T-cell (primary cell): ENCODE data around the gene MBD4. TPM values are rescaled to one million over a fixed set of nuclear protein-coding genes. Genes with fewer than 3 reads are reported as not detected.

Experiments
- ATAC-seq, 4 experiments: fragments of 200-7000 bp in 3 of 4; fragments of 150-1000 bp in 1 of 4; cut with Tn5 transposase; replicated peaks in 1 of 4; 1 replicate in 3 of 4; 2 replicates in 1 of 4; pipeline ENCODE4 v1.10.0; 2021; ENCODE audit warnings: moderate library complexity in 3 of 4, mild to moderate bottlenecking in 2 of 4, moderate number of reproducible peaks in 1 of 4
- CTCF ChIA-PET, 2 donors: fragments of 300-600 bp; sonication (Branson Sonifier 250); formaldehyde crosslinking; loops; one replicate each; lab custom pipeline; 2022; ENCODE audit warnings: antibody characterized with exemption in 2 of 2; lab: Charles Lee
- POLR2A ChIA-PET, 2 donors: fragments of 300-600 bp; sonication (Branson Sonifier 250); formaldehyde crosslinking; loops; one replicate each; lab custom pipeline; 2022; ENCODE audit warnings: antibody characterized with exemption in 2 of 2; lab: Charles Lee
- DNase-seq, 35 experiments: peaks; one replicate each; pipeline versions ENCODE4 v3.0.0 to v3.0.0-alpha.2; 2013 to 2023
- H3K27ac ChIP-seq: one replicate; pipeline ENCODE4 v1.5.1; 2013; ENCODE audit warnings: low read length
- H3K27me3 ChIP-seq, 2 experiments: replicated peaks in 1 of 2; 1 replicate in 1 of 2; 2 replicates in 1 of 2; pipeline versions ENCODE4 v1.6.1 to v1.7.0; 2013; ENCODE audit warnings: low read length in 1 of 2, mixed read lengths in 1 of 2; ENCODE audit not compliant: control insufficient read depth in 2 of 2, insufficient read depth in 2 of 2; ENCODE audit errors: extremely low read depth in 1 of 2
- H3K36me3 ChIP-seq, 2 donors: 1 replicate in 1 of 2; 2 replicates in 1 of 2; pipeline versions ENCODE4 v1.6.1 to v1.7.0; 2013; ENCODE audit warnings: low read length in 1 of 2; ENCODE audit not compliant: control insufficient read depth in 2 of 2, insufficient read depth in 1 of 2; ENCODE audit errors: extremely low read depth in 1 of 2
- H3K4me1 ChIP-seq, 2 experiments: 1 replicate in 1 of 2; 2 replicates in 1 of 2; pipeline versions ENCODE4 v1.6.1 to v1.7.0; 2013; ENCODE audit warnings: low read length in 2 of 2, mixed read lengths in 1 of 2; ENCODE audit not compliant: insufficient read depth in 2 of 2, control insufficient read depth in 1 of 2; ENCODE audit errors: extremely low read depth in 1 of 2
- H3K4me3 ChIP-seq, 2 donors: 1 replicate in 1 of 2; 2 replicates in 1 of 2; pipeline versions ENCODE4 v1.5.1 to v1.7.0; 2013; ENCODE audit warnings: mild to moderate bottlenecking in 2 of 2, low read length in 1 of 2, moderate library complexity in 1 of 2; ENCODE audit not compliant: control insufficient read depth in 1 of 2; ENCODE audit errors: extremely low read depth in 1 of 2
- H3K9me3 ChIP-seq: 2 replicates; pipeline ENCODE4 v1.7.0; 2013
- H3K27ac Mint-ChIP-seq, 2 donors: one replicate each; pipeline ENCODE4 v1.8.0; 2020 to 2021; ENCODE audit warnings: mild to moderate bottlenecking in 2 of 2, mixed read lengths in 2 of 2
- H3K27me3 Mint-ChIP-seq, 2 donors: one replicate each; pipeline ENCODE4 v1.8.0; 2021 to 2022; ENCODE audit warnings: mixed read lengths in 2 of 2
- H3K36me3 Mint-ChIP-seq: one replicate; pipeline ENCODE4 v1.8.0; 2021; ENCODE audit warnings: mixed read lengths
- H3K4me1 Mint-ChIP-seq, 3 donors: one replicate each; pipeline ENCODE4 v1.8.0; 2020 to 2022; ENCODE audit warnings: mixed read lengths in 3 of 3, mild to moderate bottlenecking in 1 of 3
- H3K4me3 Mint-ChIP-seq, 3 donors: one replicate each; pipeline ENCODE4 v1.8.0; 2020 to 2022; ENCODE audit warnings: mild to moderate bottlenecking in 3 of 3, mixed read lengths in 3 of 3, moderate library complexity in 3 of 3
- H3K9me3 Mint-ChIP-seq, 3 donors: one replicate each; pipeline ENCODE4 v1.8.0; 2020 to 2022; ENCODE audit warnings: mixed read lengths in 3 of 3
- WGBS: methylation state at CpG from one replicate; pipeline ENCODE4 v1.1.5; 2013; ENCODE audit warnings: missing lambda C conversion rate; ENCODE audit not compliant: insufficient coverage; 5-methylcytosine and 5-hydroxymethylcytosine counted together
- total RNA-seq, 35 experiments: library from RNA in 6 of 35; stranded (reverse) in 6 of 35; fragments of 120-200 nt in 1 of 35; gene quantifications; one replicate each; pipeline versions ENCODE4 v1.2.1 to v1.2.4 and lab custom pipeline; 2013 to 2026

The MBD4 gene
- total RNA-seq, 5 donors from 2014 or later (not counting 1 experiment from before 2014, with no cell fraction given) = 43.1 to 59.4 (median 45.2) TPM

- H3K27me3 ChIP-seq = no peaks in the 10 kb centered on the region
- WGBS = no CpG with 5 or more reads among the region's 1 CpG
- DNase-seq (no peak), ATAC-seq (no peak)
- no peaks in the 10 kb centered on the region for H3K9me3 Mint-ChIP-seq
- POLR2A ChIA-PET = no interaction called here
- H3K36me3 ChIP-seq = no peaks in the 10 kb centered on the region
- H3K9me3 ChIP-seq = no peaks in the 10 kb centered on the region
- H3K4me3 Mint-ChIP-seq = no peak overlapping the region
- H3K4me3 ChIP-seq = no peak overlapping the region
- peaks cover 24 to 29% (median 27%) of the 10 kb centered on the region in 3 donors for H3K4me1 Mint-ChIP-seq
- H3K36me3 Mint-ChIP-seq = peaks cover 1% of the 10 kb centered on the region
- no peak overlapping the region for H3K27ac Mint-ChIP-seq
- H3K4me1 ChIP-seq = peaks cover 1 to 8% of the 10 kb centered on the region in 2 experiments
- H3K27me3 Mint-ChIP-seq = no peaks in the 10 kb centered on the region
- H3K27ac ChIP-seq = no peak overlapping the region
- CTCF ChIA-PET = interaction anchor here in 1 of 2 donors (0.6 kb wide), 1 partner anchor 18 kb away, joined by 6 read pairs; no protein-coding TSS in a partner anchor
Measured at GRCh38 chr3:129446926-129447325, 7.2 kb upstream of the MBD4 start.

DNA sequence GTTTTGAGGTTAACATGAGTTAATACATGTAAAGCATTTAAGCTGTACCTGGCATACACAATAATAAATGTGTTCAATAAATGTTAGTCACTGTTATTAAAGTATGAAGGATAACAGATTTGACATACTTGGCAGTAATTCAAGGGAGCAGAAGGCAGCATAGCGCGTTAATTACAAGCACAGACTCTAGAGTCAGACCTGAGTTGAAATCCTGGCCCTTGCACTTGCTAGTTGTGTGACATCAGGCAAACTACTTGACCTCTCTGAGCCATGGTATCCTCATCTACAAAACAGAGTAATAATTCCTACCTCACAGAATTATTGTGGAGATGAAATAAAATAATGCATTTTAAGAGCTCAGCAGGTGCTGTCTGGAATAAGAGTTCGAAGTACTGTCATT is 5.7 kb upstream of the MBD4 start:
- Mint-ChIP-seq H3K4me1 (peaks cover 38 to 40% (median 39%) of the 10 kb centered on the region in 3 donors), H3K4me3 (no peak overlapping the region), H3K36me3 (no peaks in the 10 kb centered on the region), H3K9me3 (no peaks in the 10 kb centered on the region), H3K27ac (no peak overlapping the region), H3K27me3 (no peaks in the 10 kb centered on the region)
- ATAC-seq (no peak), DNase-seq (no peak)
- Histone ChIP-seq H3K4me3 (no peak overlapping the region), H3K36me3 (no peaks in the 10 kb centered on the region), H3K27me3 (no peaks in the 10 kb centered on the region), H3K4me1 (peaks cover 13 to 20% of the 10 kb centered on the region in 2 experiments), H3K9me3 (no peaks in the 10 kb centered on the region), H3K27ac (no peak overlapping the region)
- ChIA-PET POLR2A (no interaction called here), CTCF (interaction anchor here in 1 of 2 donors (0.6 kb wide), 1 partner anchor 160 kb away, joined by 3 read pairs; no protein-coding TSS in a partner anchor)
- WGBS = 100% methylated on average over 2 of the region's 3 CpGs

- no peak for DNase-seq
- H3K4me3 ChIP-seq = no peak overlapping the region
- Mint-ChIP-seq H3K9me3 (no peaks in the 10 kb centered on the region), H3K27ac (peak overlapping the region; percentile 94 to 96), H3K36me3 (peaks cover 1% of the 10 kb centered on the region), H3K4me1 (peaks cover 44 to 56% (median 48%) of the 10 kb centered on the region in 3 donors), H3K27me3 (no peaks in the 10 kb centered on the region), H3K4me3 (no peak overlapping the region)
- ATAC-seq = no peak
- POLR2A ChIA-PET = interaction anchor here in 1 of 2 donors (0.6 kb wide), 1 partner anchor 162 kb away, joined by 7 read pairs; no protein-coding TSS in a partner anchor
- peak overlapping the region; percentile 86 for H3K27ac ChIP-seq
- CTCF ChIA-PET = no interaction called here
- H3K36me3 ChIP-seq = peaks cover 0 to 1% of the 10 kb centered on the region in 2 donors
- no peaks in the 10 kb centered on the region for H3K27me3 ChIP-seq
- peaks cover 18 to 23% of the 10 kb centered on the region in 2 experiments for H3K4me1 ChIP-seq
- no peaks in the 10 kb centered on the region for H3K9me3 ChIP-seq
Measured at GRCh38 chr3:129442947-129443346, 3.2 kb upstream of the MBD4 start.

- Histone ChIP-seq H3K27ac (peak overlapping the region; percentile 86), H3K36me3 (peaks cover 0 to 6% of the 10 kb centered on the region in 2 donors), H3K4me1 (peaks cover 18 to 23% of the 10 kb centered on the region in 2 experiments), H3K4me3 (no peak overlapping the region), H3K9me3 (no peaks in the 10 kb centered on the region), H3K27me3 (no peaks in the 10 kb centered on the region)
- Mint-ChIP-seq H3K4me1 (peaks cover 49 to 61% (median 52%) of the 10 kb centered on the region in 3 donors), H3K4me3 (no peak overlapping the region), H3K27ac (peak overlapping the region; percentile 94 to 96), H3K36me3 (peaks cover 6% of the 10 kb centered on the region), H3K9me3 (no peaks in the 10 kb centered on the region), H3K27me3 (no peaks in the 10 kb centered on the region)
- DNase-seq (no peak), ATAC-seq (no peak)
- WGBS = 100% methylated on average over 2 of the region's 2 CpGs
- ChIA-PET POLR2A (interaction anchor here in 1 of 2 donors (0.6 kb wide), 2 partner anchors 12 to 163 kb away, joined by 7 to 8 read pairs; no protein-coding TSS in a partner anchor), CTCF (interaction anchor here in 1 of 2 donors (0.6 kb wide), 1 partner anchor 834 kb away, joined by 3 read pairs; no protein-coding TSS in a partner anchor)
Measured at GRCh38 chr3:129442486-129442885, 2.7 kb upstream of the MBD4 start.

GRCh38 chr3:129441782-129442181 is 2.0 kb upstream of the MBD4 start:
- DNase-seq (no peak), ATAC-seq (no peak)
- ChIA-PET POLR2A (interaction anchor here (0.6 to 0.7 kb wide), 3 partner anchors 13 to 387 kb away, joined by 4 to 8 read pairs (median 6); no protein-coding TSS in a partner anchor), CTCF (interaction anchor here in 1 of 2 donors (0.6 kb wide), 3 partner anchors 48 to 833 kb away, joined by 3 read pairs; no protein-coding TSS in a partner anchor)
- peaks cover 10% of the 10 kb centered on the region for H3K36me3 Mint-ChIP-seq
- H3K27ac Mint-ChIP-seq = peak overlapping the region; percentile 94 to 96
- no peak overlapping the region for H3K4me3 ChIP-seq
- no peaks in the 10 kb centered on the region for H3K27me3 Mint-ChIP-seq
- H3K27ac ChIP-seq = peak overlapping the region; percentile 86
- H3K4me3 Mint-ChIP-seq = peak overlapping the region; percentile 83 to 92 (median 85)
- no CpG with 5 or more reads among the region's 4 CpGs for WGBS
- H3K4me1 ChIP-seq = peaks cover 18 to 23% of the 10 kb centered on the region in 2 experiments
- H3K27me3 ChIP-seq = no peaks in the 10 kb centered on the region
- H3K36me3 ChIP-seq = peaks cover 0 to 11% of the 10 kb centered on the region in 2 donors
- H3K9me3 Mint-ChIP-seq = no peaks in the 10 kb centered on the region
- no peaks in the 10 kb centered on the region for H3K9me3 ChIP-seq
- peaks cover 55 to 67% (median 55%) of the 10 kb centered on the region in 3 donors for H3K4me1 Mint-ChIP-seq

DNA sequence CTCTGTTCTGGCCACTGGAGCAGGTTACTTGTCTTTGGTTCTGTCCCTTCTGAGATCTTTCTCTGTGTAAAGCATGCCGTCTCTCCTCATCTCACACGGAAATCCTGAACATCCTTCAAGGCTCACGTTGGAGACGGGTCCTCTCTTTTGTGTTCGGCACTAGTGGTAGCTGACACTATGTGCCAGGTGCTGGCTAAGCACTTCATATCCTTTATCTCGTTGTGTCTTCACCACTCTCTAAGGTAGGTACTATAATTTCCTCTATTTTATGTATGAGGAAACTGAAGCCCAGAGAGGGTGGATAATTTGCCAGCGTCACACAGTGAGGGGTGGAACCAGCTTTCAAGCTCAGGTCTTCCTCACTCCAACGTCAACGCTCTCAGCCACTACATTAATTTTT is 1.5 kb upstream of the MBD4 start:
- no CpG with 5 or more reads among the region's 9 CpGs for WGBS
- Histone ChIP-seq H3K4me1 (peaks cover 18 to 23% of the 10 kb centered on the region in 2 experiments), H3K36me3 (peaks cover 0 to 17% of the 10 kb centered on the region in 2 donors), H3K27ac (peak overlapping the region; percentile 86), H3K9me3 (no peaks in the 10 kb centered on the region), H3K27me3 (no peaks in the 10 kb centered on the region), H3K4me3 (peak overlapping the region in 1 of 2 donors; percentile 89)
- ChIA-PET POLR2A (interaction anchor here (0.6 to 1.0 kb wide), 3 partner anchors 125 to 388 kb away, joined by 3 to 6 read pairs (median 4); a partner anchor contains a TSS), CTCF (interaction anchor here in 1 of 2 donors (0.6 kb wide), 2 partner anchors 49 to 326 kb away, joined by 3 read pairs; no protein-coding TSS in a partner anchor)
- no peak for ATAC-seq
- peak overlapping the region; percentile 94 to 96 for H3K27ac Mint-ChIP-seq
- no peaks in the 10 kb centered on the region for H3K27me3 Mint-ChIP-seq
- H3K4me1 Mint-ChIP-seq = peaks cover 60 to 72% (median 61%) of the 10 kb centered on the region in 3 donors
- H3K4me3 Mint-ChIP-seq = peak overlapping the region; percentile 83 to 92 (median 85)
- peaks cover 16% of the 10 kb centered on the region for H3K36me3 Mint-ChIP-seq
- no peaks in the 10 kb centered on the region for H3K9me3 Mint-ChIP-seq
- DNase-seq = peak in 5 of 35 experiments; percentile 5 to 35 (median 14)
